Trophoblast cell (in vitro differentiated cells and primary cell): ENCODE data around the gene ZDHHC14.

ENCODE experiments used
- DNase-seq, 2 donors: peaks; one replicate each; pipeline ENCODE4 v3.0.0-alpha.2; 2016
- H2AFZ ChIP-seq: 2 replicates; pipeline ENCODE4 v1.6.1; 2013; ENCODE audit warnings: low read length, moderate library complexity, mild to moderate bottlenecking; ENCODE audit not compliant: insufficient read depth, poor library complexity
- H2AK5ac ChIP-seq: 2 replicates; pipeline ENCODE4 v1.6.1; 2013; ENCODE audit warnings: mild to moderate bottlenecking, low read length
- H2BK120ac ChIP-seq: 2 replicates; pipeline ENCODE4 v1.6.1; 2013; ENCODE audit warnings: low read length, mild to moderate bottlenecking, moderate library complexity; ENCODE audit not compliant: insufficient read depth, poor library complexity
- H2BK12ac ChIP-seq: 2 replicates; pipeline ENCODE4 v1.6.1; 2013; ENCODE audit warnings: mild to moderate bottlenecking, low read length, moderate library complexity
- H2BK5ac ChIP-seq: 2 replicates; pipeline ENCODE4 v1.6.1; 2013; ENCODE audit warnings: low read length, low read depth, moderate library complexity, mild to moderate bottlenecking; ENCODE audit not compliant: poor library complexity
- H3K14ac ChIP-seq: 2 replicates; pipeline ENCODE4 v1.6.1; 2013; ENCODE audit warnings: mild to moderate bottlenecking, low read length
- H3K18ac ChIP-seq: 2 replicates; pipeline ENCODE4 v1.6.1; 2013; ENCODE audit warnings: mild to moderate bottlenecking, low read length
- H3K23ac ChIP-seq: 2 replicates; pipeline ENCODE4 v1.6.1; 2013; ENCODE audit warnings: low read length
- H3K27ac ChIP-seq: 2 replicates; pipeline ENCODE4 v1.5.1; 2013; ENCODE audit warnings: low read depth, mild to moderate bottlenecking, inconsistent platforms, low read length, moderate library complexity
- H3K27me3 ChIP-seq: 2 replicates; pipeline ENCODE4 v1.6.1; 2013; ENCODE audit warnings: inconsistent platforms, mild to moderate bottlenecking, low read length, moderate library complexity; ENCODE audit not compliant: insufficient read depth
- H3K36me3 ChIP-seq, 2 experiments: 1 replicate in 1 of 2; 2 replicates in 1 of 2; pipeline ENCODE4 v1.6.1; 2013; ENCODE audit warnings: low read length in 2 of 2, mild to moderate bottlenecking in 2 of 2, moderate library complexity in 1 of 2; ENCODE audit not compliant: insufficient read depth in 2 of 2, control insufficient read depth in 1 of 2
- H3K4ac ChIP-seq: 2 replicates; pipeline ENCODE4 v1.6.1; 2013; ENCODE audit warnings: low read depth, mild to moderate bottlenecking, low read length, moderate library complexity
- H3K4me1 ChIP-seq, 2 experiments: 1 replicate in 1 of 2; 2 replicates in 1 of 2; pipeline ENCODE4 v1.6.1; 2013; ENCODE audit warnings: low read length in 2 of 2, mild to moderate bottlenecking in 2 of 2, moderate library complexity in 1 of 2; ENCODE audit not compliant: insufficient read depth in 2 of 2, control insufficient read depth in 1 of 2
- H3K4me2 ChIP-seq: 2 replicates; pipeline ENCODE4 v1.6.1; 2013; ENCODE audit warnings: inconsistent platforms, mild to moderate bottlenecking, low read length, moderate library complexity
- H3K4me3 ChIP-seq: 2 replicates; pipeline ENCODE4 v1.5.1; 2013; ENCODE audit warnings: mild to moderate bottlenecking, low read depth, low read length, inconsistent platforms
- H3K79me1 ChIP-seq: one replicate; pipeline ENCODE4 v1.6.1; 2013; ENCODE audit warnings: low read length
- H3K79me2 ChIP-seq: 2 replicates; pipeline ENCODE4 v1.6.1; 2013; ENCODE audit warnings: low read length, mild to moderate bottlenecking; ENCODE audit not compliant: control insufficient read depth, insufficient read depth, poor library complexity
- H3K9ac ChIP-seq: 2 replicates; pipeline ENCODE4 v1.6.1; 2013; ENCODE audit warnings: mild to moderate bottlenecking, low read length
- H3K9me3 ChIP-seq: 2 replicates; pipeline ENCODE4 v1.6.1; 2013; ENCODE audit warnings: low read depth, mild to moderate bottlenecking, control low read depth, inconsistent platforms, low read length; ENCODE audit not compliant: insufficient read depth
- H4K12ac ChIP-seq: 2 replicates; pipeline ENCODE4 v1.6.1; 2013; ENCODE audit warnings: low read depth, mild to moderate bottlenecking, low read length, moderate library complexity
- H4K8ac ChIP-seq: 2 replicates; pipeline ENCODE4 v1.6.1; 2013; ENCODE audit warnings: low read depth, mild to moderate bottlenecking, low read length, moderate library complexity
- H4K91ac ChIP-seq: one replicate; pipeline ENCODE4 v1.6.1; 2013; ENCODE audit warnings: low read depth, mild to moderate bottlenecking, low read length, moderate library complexity
- WGBS: extraction: QIAGEN DNeasy Blood & Tissue Kit; methylation state at CpG from one replicate; pipeline ENCODE4 v1.1.7; 2013; ENCODE audit warnings: missing lambda C conversion rate; ENCODE audit not compliant: insufficient read length, insufficient coverage; ENCODE audit errors: extremely low coverage; 5-methylcytosine and 5-hydroxymethylcytosine counted together

Gene ZDHHC14

GRCh38 chr6:157539421-157539822 lies 158.4 kb downstream of the ZDHHC14 start:
- Histone ChIP-seq H3K27me3 (no peaks in the 10 kb centered on the region), H2AK5ac (no peak overlapping the region), H3K23ac (no peak overlapping the region), H3K14ac (no peak overlapping the region), H3K4ac (no peak overlapping the region), H3K27ac (no peak overlapping the region), H3K4me2 (no peak overlapping the region), H3K36me3 (peaks cover 0 to 2% of the 10 kb centered on the region in 2 experiments), H3K4me3 (no peak overlapping the region), H3K4me1 (peaks cover 15 to 20% of the 10 kb centered on the region in 2 experiments), H4K12ac (no peak overlapping the region), H3K79me1 (no peaks in the 10 kb centered on the region), H2AFZ (no peak overlapping the region), H2BK12ac (no peak overlapping the region), H3K9ac (no peak overlapping the region), H3K18ac (no peak overlapping the region), H4K8ac (no peak overlapping the region), H3K79me2 (no peaks in the 10 kb centered on the region), H4K91ac (no peak overlapping the region), H2BK120ac (no peak overlapping the region), H2BK5ac (no peak overlapping the region), H3K9me3 (peaks cover 2% of the 10 kb centered on the region)
- WGBS, result no CpG with 5 or more reads among the region's 10 CpGs
- no peak for DNase-seq

DNA sequence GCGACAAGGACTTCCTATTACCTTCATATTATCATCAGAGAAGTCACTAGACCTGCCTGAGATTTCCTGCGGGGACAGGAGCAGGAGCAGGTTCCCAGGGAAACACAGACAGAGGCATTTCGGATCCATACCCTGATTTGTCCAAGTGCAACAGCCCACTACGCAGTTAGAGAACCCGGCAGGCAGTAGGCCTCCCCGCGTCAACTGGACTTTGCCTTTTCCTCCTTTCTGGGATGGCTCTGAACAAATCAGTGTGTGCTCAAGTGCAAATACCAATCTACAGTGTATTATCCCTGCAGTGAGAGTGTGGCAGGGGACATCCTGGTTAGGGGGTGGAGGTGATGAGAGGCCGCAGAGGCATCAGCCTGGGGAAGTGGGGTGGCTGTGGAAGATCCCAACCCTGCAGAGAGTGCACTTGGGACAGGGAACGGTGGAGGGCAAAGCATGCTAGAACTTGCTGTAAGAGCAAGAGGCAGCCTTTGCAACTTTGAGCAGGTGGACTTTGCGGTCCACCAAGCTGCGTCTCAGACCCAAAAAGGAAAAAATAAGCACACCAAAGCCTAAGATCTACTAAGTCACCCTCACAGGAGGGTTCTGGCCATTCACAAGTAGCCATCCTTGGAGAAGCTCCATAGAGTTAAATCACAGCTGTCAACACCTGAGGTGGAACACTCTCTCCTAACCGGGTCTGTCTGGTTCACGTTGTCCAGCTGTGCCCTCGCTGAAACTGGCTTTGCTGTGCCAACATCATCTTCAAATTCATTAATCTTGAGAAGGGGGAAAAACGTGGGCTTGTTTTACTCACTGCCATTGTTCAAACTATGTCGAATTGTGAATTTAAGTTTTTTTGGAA lies 159.1 kb downstream of the ZDHHC14 start:
- no peak overlapping the region for H4K12ac ChIP-seq
- H3K27me3 ChIP-seq, result no peaks in the 10 kb centered on the region
- H2AFZ ChIP-seq, result no peak overlapping the region
- peaks cover 12 to 17% of the 10 kb centered on the region in 2 experiments for H3K4me1 ChIP-seq
- no peak overlapping the region for H4K91ac ChIP-seq
- H2BK5ac ChIP-seq, result no peak overlapping the region
- H2BK120ac ChIP-seq, result no peak overlapping the region
- H3K4me3 ChIP-seq, result no peak overlapping the region
- WGBS, result no CpG with 5 or more reads among the region's 16 CpGs
- H3K23ac ChIP-seq, result no peak overlapping the region
- peaks cover 0 to 2% of the 10 kb centered on the region in 2 experiments for H3K36me3 ChIP-seq
- no peak overlapping the region for H3K4ac ChIP-seq
- no peak overlapping the region for H3K27ac ChIP-seq
- H3K9ac ChIP-seq, result no peak overlapping the region
- H4K8ac ChIP-seq, result no peak overlapping the region
- peaks cover 2% of the 10 kb centered on the region for H3K9me3 ChIP-seq
- no peaks in the 10 kb centered on the region for H3K79me2 ChIP-seq
- no peaks in the 10 kb centered on the region for H3K79me1 ChIP-seq
- DNase-seq, result no peak
- H3K18ac ChIP-seq, result no peak overlapping the region
- no peak overlapping the region for H2BK12ac ChIP-seq
- H2AK5ac ChIP-seq, result no peak overlapping the region
- H3K4me2 ChIP-seq, result no peak overlapping the region
- no peak overlapping the region for H3K14ac ChIP-seq

- Histone ChIP-seq H2AFZ (no peak overlapping the region), H2AK5ac (no peak overlapping the region), H3K36me3 (peaks cover 0 to 2% of the 10 kb centered on the region in 2 experiments), H3K4ac (no peak overlapping the region), H4K12ac (no peak overlapping the region), H3K27me3 (no peaks in the 10 kb centered on the region), H2BK5ac (no peak overlapping the region), H3K9me3 (peaks cover 2% of the 10 kb centered on the region), H3K23ac (no peak overlapping the region), H3K79me1 (no peaks in the 10 kb centered on the region), H3K4me3 (no peak overlapping the region), H3K9ac (no peak overlapping the region), H2BK12ac (no peak overlapping the region), H3K14ac (no peak overlapping the region), H3K27ac (no peak overlapping the region), H3K4me2 (no peak overlapping the region), H3K18ac (no peak overlapping the region), H3K79me2 (no peaks in the 10 kb centered on the region), H3K4me1 (peaks cover 8 to 13% of the 10 kb centered on the region in 2 experiments), H2BK120ac (no peak overlapping the region), H4K91ac (no peak overlapping the region), H4K8ac (no peak overlapping the region)
- no peak for DNase-seq
- no CpG with 5 or more reads among the region's 13 CpGs for WGBS
These were observed 160.8 kb downstream of the ZDHHC14 start for GRCh38 chr6:157541618-157542413.

- H3K14ac ChIP-seq, result no peak overlapping the region
- no peak overlapping the region for H3K4ac ChIP-seq
- DNase-seq, result no peak
- no peak overlapping the region for H3K4me2 ChIP-seq
- H4K8ac ChIP-seq, result no peak overlapping the region
- no peak overlapping the region for H2BK5ac ChIP-seq
- no CpG with 5 or more reads among the region's 21 CpGs for WGBS
- no peak overlapping the region for H4K12ac ChIP-seq
- peaks cover 8 to 13% of the 10 kb centered on the region in 2 experiments for H3K4me1 ChIP-seq
- H4K91ac ChIP-seq, result no peak overlapping the region
- H3K27me3 ChIP-seq, result no peaks in the 10 kb centered on the region
- H2AK5ac ChIP-seq, result no peak overlapping the region
- peaks cover 2% of the 10 kb centered on the region for H3K9me3 ChIP-seq
- H3K79me1 ChIP-seq, result no peaks in the 10 kb centered on the region
- no peak overlapping the region for H2BK120ac ChIP-seq
- H3K4me3 ChIP-seq, result no peak overlapping the region
- H3K9ac ChIP-seq, result no peak overlapping the region
- H3K79me2 ChIP-seq, result no peaks in the 10 kb centered on the region
- no peak overlapping the region for H3K18ac ChIP-seq
- no peak overlapping the region for H3K23ac ChIP-seq
- no peak overlapping the region for H2AFZ ChIP-seq
- H2BK12ac ChIP-seq, result no peak overlapping the region
- H3K27ac ChIP-seq, result no peak overlapping the region
- H3K36me3 ChIP-seq, result peaks cover 0 to 2% of the 10 kb centered on the region in 2 experiments
These were observed 161.6 kb downstream of the ZDHHC14 start for GRCh38 chr6:157542414-157543160.
